ENCODE data around the gene FAM149A.

The FAM149A gene

GRCh38 chr4:186205156-186205555, 100.7 kb downstream of the FAM149A start:
- DNase-seq, result no peak

GRCh38 chr4:186216465-186217024, 112.0 kb downstream of the FAM149A start:
- DNase-seq, result no peak

- DNase-seq, result no peak
Measured at GRCh38 chr4:186217733-186218293, 113.3 kb downstream of the FAM149A start.

- DNase-seq, result no peak
Measured at GRCh38 chr4:186221624-186222023, 117.1 kb downstream of the FAM149A start.

All from SIG-M5 (cell line).